HL-60 (cell line): Measurements from ENCODE around the gene TTYH3.

Source experiments
- DNase-seq, 2 experiments: peaks; one replicate each; pipeline ENCODE4 v3.0.0-alpha.2; 2010 to 2020; ENCODE audit warnings: low read depth in 1 of 2, low spot score in 1 of 2
- H3K27ac ChIP-seq: fragments of 250-450 bp; sonication (Bioruptor Pico); replicated peaks from 2 replicates; pipeline ENCODE4 v1.5.1; 2020; ENCODE audit warnings: mild to moderate bottlenecking, moderate library complexity
- H3K27me3 ChIP-seq: fragments of 250-450 bp; sonication (Bioruptor Pico); 2 replicates; pipeline ENCODE4 v1.5.1; 2021; ENCODE audit warnings: mild to moderate bottlenecking, moderate library complexity; ENCODE audit not compliant: insufficient read depth, poor library complexity, severe bottlenecking
- H3K4me3 ChIP-seq: replicated peaks from 2 replicates; pipeline ENCODE4 v1.5.1; 2011; ENCODE audit warnings: mild to moderate bottlenecking, control low read depth, low read length; ENCODE audit not compliant: insufficient read depth
- GABPA ChIP-seq: IDR thresholded peaks from 2 replicates; pipeline ENCODE4 v1.6.1; 2012; ENCODE audit warnings: low read depth
- POLR2AphosphoS5 ChIP-seq: IDR thresholded peaks from 2 replicates; pipeline ENCODE4 v1.6.1; 2012; ENCODE audit warnings: low read depth
- REST ChIP-seq: IDR thresholded peaks from 2 replicates; pipeline ENCODE4 v1.6.1; 2012; ENCODE audit warnings: low read depth; ENCODE audit not compliant: insufficient replicate concordance
- SPI1 ChIP-seq: IDR thresholded peaks from 2 replicates; pipeline ENCODE4 v1.6.1; 2012; ENCODE audit warnings: low read depth, mild to moderate bottlenecking, borderline replicate concordance
- TF ChIP-seq, protein P1 (sequence below): IDR thresholded peaks from one replicate; pipeline ENCODE4 v1.5.1; 2011; ENCODE audit warnings: low read length, control low read depth, inconsistent platforms; ENCODE audit not compliant: insufficient read depth

TTYH3 gene

DNA sequence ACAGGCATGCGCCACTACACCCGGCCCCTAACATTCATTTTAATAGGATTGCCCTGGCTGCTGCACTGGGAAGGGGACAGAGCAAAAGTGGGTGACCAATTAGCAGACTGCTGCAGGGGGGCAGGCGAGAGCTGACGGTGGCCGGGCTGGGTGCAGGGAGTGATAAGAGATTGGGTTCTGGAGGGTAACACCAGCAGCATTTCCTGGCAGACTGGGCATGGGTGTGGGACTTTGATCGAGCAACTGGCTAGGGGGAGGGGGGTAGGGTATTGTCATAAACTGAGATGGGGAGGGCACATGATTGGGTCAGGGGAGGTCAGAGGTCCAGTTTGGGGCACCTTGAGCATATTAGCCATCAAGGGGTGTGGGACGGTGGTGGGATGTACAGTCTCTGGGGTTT, 36.1 kb downstream of the TTYH3 start:
- no peak overlapping the region for H3K4me3 ChIP-seq
- no peak for DNase-seq
- no peak for TF ChIP-seq SPI1
- no peak for TF ChIP-seq POLR2AphosphoS5
- TF ChIP-seq GABPA: no peak
- no peak for TF ChIP-seq REST
- TF ChIP-seq, protein P1, sequence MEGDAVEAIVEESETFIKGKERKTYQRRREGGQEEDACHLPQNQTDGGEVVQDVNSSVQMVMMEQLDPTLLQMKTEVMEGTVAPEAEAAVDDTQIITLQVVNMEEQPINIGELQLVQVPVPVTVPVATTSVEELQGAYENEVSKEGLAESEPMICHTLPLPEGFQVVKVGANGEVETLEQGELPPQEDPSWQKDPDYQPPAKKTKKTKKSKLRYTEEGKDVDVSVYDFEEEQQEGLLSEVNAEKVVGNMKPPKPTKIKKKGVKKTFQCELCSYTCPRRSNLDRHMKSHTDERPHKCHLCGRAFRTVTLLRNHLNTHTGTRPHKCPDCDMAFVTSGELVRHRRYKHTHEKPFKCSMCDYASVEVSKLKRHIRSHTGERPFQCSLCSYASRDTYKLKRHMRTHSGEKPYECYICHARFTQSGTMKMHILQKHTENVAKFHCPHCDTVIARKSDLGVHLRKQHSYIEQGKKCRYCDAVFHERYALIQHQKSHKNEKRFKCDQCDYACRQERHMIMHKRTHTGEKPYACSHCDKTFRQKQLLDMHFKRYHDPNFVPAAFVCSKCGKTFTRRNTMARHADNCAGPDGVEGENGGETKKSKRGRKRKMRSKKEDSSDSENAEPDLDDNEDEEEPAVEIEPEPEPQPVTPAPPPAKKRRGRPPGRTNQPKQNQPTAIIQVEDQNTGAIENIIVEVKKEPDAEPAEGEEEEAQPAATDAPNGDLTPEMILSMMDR: no peak

DNA sequence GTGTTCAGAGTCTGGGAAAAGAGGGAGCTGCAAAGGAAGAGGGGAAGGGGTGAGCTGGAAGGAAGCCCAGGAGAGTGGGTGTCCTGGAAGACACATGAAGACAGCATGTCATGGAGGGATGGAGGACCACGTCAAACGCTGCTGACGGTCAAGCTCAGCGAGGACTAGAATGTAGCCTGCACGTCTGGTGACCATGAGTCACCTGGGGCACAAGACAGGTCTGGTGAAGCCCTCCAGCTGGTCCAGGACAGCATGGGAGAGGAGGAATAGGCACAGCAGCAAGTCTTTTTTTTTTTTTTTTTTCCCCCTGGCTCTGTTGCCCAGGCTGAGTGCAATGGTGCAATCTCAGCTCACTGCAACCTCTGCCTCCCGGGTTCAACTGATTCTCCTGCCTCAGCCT, 36.6 kb downstream of the TTYH3 start:
- no peak for DNase-seq
- H3K27ac ChIP-seq: no peak overlapping the region
- no peak overlapping the region for H3K4me3 ChIP-seq
- H3K27me3 ChIP-seq: no peaks in the 10 kb centered on the region
- TF ChIP-seq GABPA: no peak
- TF ChIP-seq, protein P1: no peak
- no peak for TF ChIP-seq POLR2AphosphoS5
- TF ChIP-seq REST: no peak
- no peak for TF ChIP-seq SPI1

More for the DNA sequence above, 36.1 kb downstream of the TTYH3 start:
- Histone ChIP-seq H3K27me3 (no peaks in the 10 kb centered on the region), H3K27ac (no peak overlapping the region)

GRCh38 chr7:2670171-2670570, 38.4 kb downstream of the TTYH3 start:
- H3K27ac ChIP-seq: no peak overlapping the region
- no peak overlapping the region for H3K4me3 ChIP-seq
- DNase-seq: no peak
- H3K27me3 ChIP-seq: no peaks in the 10 kb centered on the region
- TF ChIP-seq REST (no peak), POLR2AphosphoS5 (no peak), GABPA (no peak), SPI1 (no peak)
- TF ChIP-seq, protein P1: no peak
